Endothelial cell of umbilical vein (primary cell): ENCODE results near the gene ELOVL6.

Source experiments
- EZH2 ChIP-seq: IDR thresholded peaks from 2 replicates; pipeline ENCODE4 v1.6.1; 2012; ENCODE audit warnings: borderline replicate concordance, low read depth, mild to moderate bottlenecking, moderate library complexity, low read length, inconsistent platforms; ENCODE audit not compliant: severe bottlenecking
- GATA2 ChIP-seq: IDR thresholded peaks from 2 replicates; pipeline ENCODE4 v1.7.0; 2011; ENCODE audit warnings: low read depth, mild to moderate bottlenecking, moderate library complexity, mixed read lengths, low read length; ENCODE audit not compliant: insufficient read length, insufficient read depth

DNA sequence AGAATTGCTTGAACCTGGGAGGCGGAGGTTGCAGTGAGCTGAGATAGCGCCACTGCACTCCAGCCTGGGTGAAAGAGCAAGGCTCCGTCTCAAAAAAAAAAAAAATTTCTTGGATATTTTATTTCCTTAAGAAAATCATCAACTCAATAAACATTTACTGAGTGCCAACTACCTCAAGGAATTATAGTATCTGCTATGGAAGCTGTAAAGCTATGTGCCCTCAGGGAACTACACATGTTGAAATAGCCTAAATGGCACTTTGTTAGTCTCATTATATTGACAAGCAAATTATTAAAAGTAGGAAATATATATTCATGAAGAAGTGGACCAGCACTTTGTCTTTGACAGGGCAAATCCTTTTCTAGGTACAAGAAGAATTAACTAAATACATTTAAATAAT, 40.8 kb downstream of the ELOVL6 start:
- TF ChIP-seq EZH2 (no peak), GATA2 (no peak)
